SK-N-SH (cell line): ENCODE data around the gene UTP25.

Experiments
- EP300 ChIP-seq, 2 experiments: IDR thresholded peaks; 2 replicates each; pipeline versions ENCODE4 v1.4.0 to v1.6.1; 2012; ENCODE audit warnings: borderline replicate concordance in 1 of 2, low read depth in 1 of 2, low read length in 1 of 2
- TAF1 ChIP-seq: IDR thresholded peaks from 2 replicates; pipeline ENCODE4 v1.6.1; 2012; ENCODE audit warnings: low read depth, mild to moderate bottlenecking, low read length, moderate library complexity, borderline replicate concordance
- YY1 ChIP-seq: IDR thresholded peaks from 2 replicates; pipeline ENCODE4 v1.4.0; 2012; ENCODE audit warnings: low read depth, mild to moderate bottlenecking
- TF ChIP-seq, protein P1 (sequence below): fragments of 200-600 bp; sonication (generic); IDR thresholded peaks from 2 replicates; pipeline ENCODE4 v1.6.1; 2017; ENCODE audit warnings: antibody characterized with exemption, mild to moderate bottlenecking, moderate library complexity

DNA sequence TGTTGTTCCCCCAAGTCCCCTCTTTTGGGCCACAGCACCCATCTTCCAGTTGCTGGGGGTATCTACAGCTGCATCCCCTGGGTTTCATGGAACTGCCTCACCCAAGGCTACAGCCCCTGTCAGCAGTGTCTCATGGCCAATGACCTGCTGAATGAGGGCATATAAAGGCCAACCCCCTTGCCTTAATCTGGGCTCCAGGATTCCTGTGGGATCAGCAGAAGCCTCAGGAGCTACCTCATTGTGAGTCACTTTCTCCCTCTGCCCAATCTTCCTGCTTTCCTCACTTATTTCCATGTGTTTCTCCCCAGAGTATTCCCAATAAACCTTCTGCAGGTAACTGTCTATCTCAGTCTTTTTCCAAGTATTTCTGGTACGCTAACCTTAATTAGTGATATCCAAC lies 73.0 kb downstream of the UTP25 start:
- TF ChIP-seq YY1 (no peak), EP300 (IDR thresholded peaks at IDR 0.05; ENCODE audit: borderline replicate concordance in 1 of 2, low read depth in 1 of 2, low read length in 1 of 2) (peak in 1 of 2 experiments; percentile 45; a peak in 1 of 4 replicates), TAF1 (no peak)
- TF ChIP-seq, protein P1, sequence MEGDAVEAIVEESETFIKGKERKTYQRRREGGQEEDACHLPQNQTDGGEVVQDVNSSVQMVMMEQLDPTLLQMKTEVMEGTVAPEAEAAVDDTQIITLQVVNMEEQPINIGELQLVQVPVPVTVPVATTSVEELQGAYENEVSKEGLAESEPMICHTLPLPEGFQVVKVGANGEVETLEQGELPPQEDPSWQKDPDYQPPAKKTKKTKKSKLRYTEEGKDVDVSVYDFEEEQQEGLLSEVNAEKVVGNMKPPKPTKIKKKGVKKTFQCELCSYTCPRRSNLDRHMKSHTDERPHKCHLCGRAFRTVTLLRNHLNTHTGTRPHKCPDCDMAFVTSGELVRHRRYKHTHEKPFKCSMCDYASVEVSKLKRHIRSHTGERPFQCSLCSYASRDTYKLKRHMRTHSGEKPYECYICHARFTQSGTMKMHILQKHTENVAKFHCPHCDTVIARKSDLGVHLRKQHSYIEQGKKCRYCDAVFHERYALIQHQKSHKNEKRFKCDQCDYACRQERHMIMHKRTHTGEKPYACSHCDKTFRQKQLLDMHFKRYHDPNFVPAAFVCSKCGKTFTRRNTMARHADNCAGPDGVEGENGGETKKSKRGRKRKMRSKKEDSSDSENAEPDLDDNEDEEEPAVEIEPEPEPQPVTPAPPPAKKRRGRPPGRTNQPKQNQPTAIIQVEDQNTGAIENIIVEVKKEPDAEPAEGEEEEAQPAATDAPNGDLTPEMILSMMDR: no peak
